B cell (primary cell): ENCODE data around the gene PIN4. TPM values are rescaled to one million over a fixed set of nuclear protein-coding genes. Genes with fewer than 3 reads are reported as not detected.

Experiments used
- ATAC-seq: fragments of 200-7000 bp; cut with Tn5 transposase; one replicate; pipeline ENCODE4 v1.10.0; 2021; ENCODE audit warnings: low read depth, mild to moderate bottlenecking, moderate number of reproducible peaks, moderate library complexity
- CTCF ChIA-PET: fragments of 350-600 bp; sonication (Branson Sonifier 250); formaldehyde crosslinking; loops from one replicate; lab custom pipeline; 2021; ENCODE audit warnings: antibody characterized with exemption, inconsistent platforms; lab: Charles Lee
- POLR2A ChIA-PET: fragments of 350-600 bp; sonication (Branson Sonifier 250); formaldehyde crosslinking; loops from one replicate; lab custom pipeline; 2021; ENCODE audit warnings: antibody characterized with exemption; lab: Charles Lee
- DNase-seq: peaks from one replicate; pipeline ENCODE4 v3.0.0; 2013
- H2AFZ ChIP-seq: 2 replicates; pipeline ENCODE4 v1.6.1; 2012; ENCODE audit warnings: mild to moderate bottlenecking, low read depth, low read length; ENCODE audit not compliant: insufficient read depth, poor library complexity, severe bottlenecking
- H3K27ac ChIP-seq, 2 donors: 1 replicate in 1 of 2; 2 replicates in 1 of 2; pipeline ENCODE4 v1.5.1; 2012 to 2013; ENCODE audit warnings: low read length in 2 of 2, mild to moderate bottlenecking in 2 of 2, moderate library complexity in 1 of 2
- H3K27me3 ChIP-seq, 4 experiments: fragments of 200-600 bp in 1 of 4; sonication (generic) in 1 of 4; replicated peaks in 1 of 4; 1 replicate in 2 of 4; 2 replicates in 2 of 4; pipeline versions ENCODE4 v1.6.1 to v1.7.0; 2013 to 2016; ENCODE audit warnings: low read length in 3 of 4, mild to moderate bottlenecking in 2 of 4, mixed read lengths in 1 of 4, moderate library complexity in 1 of 4; ENCODE audit not compliant: insufficient read depth in 4 of 4, control insufficient read depth in 3 of 4; ENCODE audit errors: control extremely low read depth in 1 of 4
- H3K36me3 ChIP-seq, 2 experiments: replicated peaks in 1 of 2; 1 replicate in 1 of 2; 2 replicates in 1 of 2; pipeline versions ENCODE4 v1.6.1 to v1.7.1; 2013; ENCODE audit warnings: low read length in 1 of 2; ENCODE audit not compliant: insufficient read depth in 2 of 2, control insufficient read depth in 1 of 2; ENCODE audit errors: control extremely low read depth in 1 of 2, extremely low read depth in 1 of 2
- H3K4me1 ChIP-seq, 2 donors: fragments of 200-600 bp in 1 of 2; sonication (generic) in 1 of 2; 1 replicate in 1 of 2; 2 replicates in 1 of 2; pipeline versions ENCODE4 v1.5.1 to v1.6.1; 2013 to 2017; ENCODE audit warnings: low read length in 2 of 2; ENCODE audit not compliant: control insufficient read depth in 2 of 2, insufficient read depth in 2 of 2
- H3K4me2 ChIP-seq: replicated peaks from 2 replicates; pipeline ENCODE3; 2012; ENCODE audit warnings: mild to moderate bottlenecking, low read depth, low read length; ENCODE audit not compliant: poor library complexity, severe bottlenecking
- H3K4me3 ChIP-seq, 5 experiments: fragments of 200-600 bp in 1 of 5; sonication (generic) in 1 of 5; 1 replicate in 3 of 5; 2 replicates in 2 of 5; pipeline versions ENCODE4 v1.5.1 to v1.7.0; 2011 to 2016; ENCODE audit warnings: low read length in 4 of 5, mild to moderate bottlenecking in 4 of 5, low read depth in 2 of 5, control low read depth in 1 of 5, moderate library complexity in 1 of 5; ENCODE audit not compliant: insufficient read depth in 1 of 5; ENCODE audit errors: control extremely low read depth in 1 of 5, extremely low read depth in 1 of 5
- H3K79me2 ChIP-seq: fragments of 200-600 bp; sonication (generic); one replicate; pipeline ENCODE4 v1.6.0; 2016; ENCODE audit warnings: low read length; ENCODE audit not compliant: control insufficient read depth, insufficient read depth
- H3K9ac ChIP-seq: fragments of 200-600 bp; sonication (generic); 2 replicates; pipeline ENCODE4 v1.6.1; 2017; ENCODE audit warnings: mild to moderate bottlenecking, low read length, moderate library complexity
- H3K9me3 ChIP-seq, 3 donors: one replicate each; pipeline versions ENCODE4 v1.6.1 to v1.7.1; 2013; ENCODE audit warnings: low read length in 2 of 3; ENCODE audit not compliant: control insufficient read depth in 2 of 3, insufficient read depth in 1 of 3; ENCODE audit errors: control extremely low read depth in 1 of 3
- H4K20me1 ChIP-seq: 2 replicates; pipeline ENCODE4 v1.6.0; 2012; ENCODE audit warnings: mild to moderate bottlenecking, low read length; ENCODE audit not compliant: insufficient read depth, control insufficient read depth, poor library complexity, severe bottlenecking
- H3K27ac Mint-ChIP-seq: one replicate; pipeline ENCODE4 v1.8.0; 2021; ENCODE audit warnings: mixed read lengths
- H3K27me3 Mint-ChIP-seq: one replicate; pipeline ENCODE4 v1.8.0; 2021; ENCODE audit warnings: mixed read lengths
- H3K4me1 Mint-ChIP-seq: one replicate; pipeline ENCODE4 v1.8.0; 2021; ENCODE audit warnings: mixed read lengths
- H3K4me3 Mint-ChIP-seq: one replicate; pipeline ENCODE4 v1.8.0; 2021; ENCODE audit warnings: mixed read lengths
- H3K9me3 Mint-ChIP-seq: one replicate; pipeline ENCODE4 v1.8.0; 2022; ENCODE audit warnings: mixed read lengths; ENCODE audit not compliant: insufficient read depth
- EZH2 ChIP-seq: IDR thresholded peaks from 2 replicates; pipeline ENCODE4 v1.6.1; 2012; ENCODE audit warnings: borderline replicate concordance, low read depth, mild to moderate bottlenecking, moderate library complexity, low read length; ENCODE audit not compliant: insufficient read depth, poor library complexity, severe bottlenecking
- WGBS: methylation state at CpG from one replicate; pipeline ENCODE4 v1.1.5; 2013; ENCODE audit warnings: missing lambda C conversion rate; ENCODE audit not compliant: insufficient coverage; 5-methylcytosine and 5-hydroxymethylcytosine counted together
- intact Hi-C: fragments of 100-400 bp; cut with micrococcal nuclease; formaldehyde crosslinking; loops from one replicate; pipeline ENCODE4 v1.10.0; 2022
- polyA plus RNA-seq: library from polyadenylated mRNA; depleted of rRNA; stranded (reverse); fragments of >200 nt; gene quantifications from 2 replicates; pipeline ENCODE4 v1.2.3, GENCODE V29; 2012
- total RNA-seq, 2 donors: library from RNA; stranded (reverse); fragments of 120-200 nt in 1 of 2; gene quantifications; 1 replicate in 1 of 2; 2 replicates in 1 of 2; pipeline versions ENCODE4 v1.2.3 to v1.2.4, GENCODE V29; 2013 to 2022
- TF ChIP-seq, protein P1 (sequence below): fragments of 200-600 bp; IDR thresholded peaks from one replicate; pipeline ENCODE4 v1.8.0; 2022; ENCODE audit warnings: antibody characterized with exemption, mild to moderate bottlenecking

The PIN4 gene
- total and polyA plus RNA-seq, 2 donors (not counting 1 experiment from before 2014, with no cell fraction given) = 2.5 to 16.0 TPM

DNA sequence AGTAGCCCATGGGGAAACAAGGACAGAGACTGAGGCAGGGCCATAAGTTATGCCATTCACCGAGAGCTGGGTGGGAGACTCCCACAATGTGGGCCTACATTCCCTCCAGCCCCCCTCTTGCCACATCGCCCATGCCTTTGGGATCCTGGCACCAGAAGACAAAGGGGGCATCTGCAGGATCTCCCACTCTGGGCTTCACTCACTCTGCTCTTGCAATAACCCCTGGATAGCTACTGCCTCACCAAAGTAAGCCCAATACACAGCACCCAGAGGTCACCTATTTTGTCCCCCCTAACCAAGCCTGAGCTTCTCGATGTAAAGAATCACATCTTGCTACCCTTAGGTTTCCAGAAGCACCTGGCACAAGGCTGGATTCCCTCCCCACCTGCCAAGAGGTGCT is 49.1 kb upstream of the PIN4 start:
- Histone ChIP-seq H3K4me3 (peak overlapping the region in 4 of 5 experiments; percentile 36 to 57 (median 50)), H3K9me3 (no peaks in the 10 kb centered on the region), H3K36me3 (no peaks in the 10 kb centered on the region), H3K4me2 (peak overlapping the region; percentile 86), H2AFZ (peak overlapping the region; percentile 65), H3K27ac (no peak overlapping the region), H3K27me3 (peaks cover 0 to 18% (median 10%) of the 10 kb centered on the region in 4 experiments), H3K9ac (peak overlapping the region; percentile 49), H3K79me2 (no peaks in the 10 kb centered on the region), H4K20me1 (no peaks in the 10 kb centered on the region), H3K4me1 (peaks cover 7 to 10% of the 10 kb centered on the region in 2 donors)
- 93% methylated on average over 2 of the region's 3 CpGs for WGBS
- ATAC-seq (no peak), DNase-seq (no peak)
- TF ChIP-seq, protein P1, sequence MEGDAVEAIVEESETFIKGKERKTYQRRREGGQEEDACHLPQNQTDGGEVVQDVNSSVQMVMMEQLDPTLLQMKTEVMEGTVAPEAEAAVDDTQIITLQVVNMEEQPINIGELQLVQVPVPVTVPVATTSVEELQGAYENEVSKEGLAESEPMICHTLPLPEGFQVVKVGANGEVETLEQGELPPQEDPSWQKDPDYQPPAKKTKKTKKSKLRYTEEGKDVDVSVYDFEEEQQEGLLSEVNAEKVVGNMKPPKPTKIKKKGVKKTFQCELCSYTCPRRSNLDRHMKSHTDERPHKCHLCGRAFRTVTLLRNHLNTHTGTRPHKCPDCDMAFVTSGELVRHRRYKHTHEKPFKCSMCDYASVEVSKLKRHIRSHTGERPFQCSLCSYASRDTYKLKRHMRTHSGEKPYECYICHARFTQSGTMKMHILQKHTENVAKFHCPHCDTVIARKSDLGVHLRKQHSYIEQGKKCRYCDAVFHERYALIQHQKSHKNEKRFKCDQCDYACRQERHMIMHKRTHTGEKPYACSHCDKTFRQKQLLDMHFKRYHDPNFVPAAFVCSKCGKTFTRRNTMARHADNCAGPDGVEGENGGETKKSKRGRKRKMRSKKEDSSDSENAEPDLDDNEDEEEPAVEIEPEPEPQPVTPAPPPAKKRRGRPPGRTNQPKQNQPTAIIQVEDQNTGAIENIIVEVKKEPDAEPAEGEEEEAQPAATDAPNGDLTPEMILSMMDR = no peak
- no peak for TF ChIP-seq EZH2
- intact Hi-C loops = loop anchor here (1.0 kb wide), 2 partner anchors 9 to 49 kb away; partner anchors contain the start of gene PIN4
- ChIA-PET POLR2A (interaction anchor here (0.6 to 2.5 kb wide), 3 partner anchors 10 to 161 kb away, joined by 3 to 13 read pairs (median 8); partner anchors contain the start of gene PIN4), CTCF (interaction anchor here (1.3 to 3.7 kb wide), 7 partner anchors 8 to 130 kb away, joined by 3 to 35 read pairs (median 5); partner anchors contain the start of gene PIN4)
- Mint-ChIP-seq H3K27ac (no peak overlapping the region), H3K4me3 (peak overlapping the region; percentile 93), H3K9me3 (no peaks in the 10 kb centered on the region), H3K4me1 (peaks cover 11% of the 10 kb centered on the region), H3K27me3 (peaks cover 3% of the 10 kb centered on the region)

DNA sequence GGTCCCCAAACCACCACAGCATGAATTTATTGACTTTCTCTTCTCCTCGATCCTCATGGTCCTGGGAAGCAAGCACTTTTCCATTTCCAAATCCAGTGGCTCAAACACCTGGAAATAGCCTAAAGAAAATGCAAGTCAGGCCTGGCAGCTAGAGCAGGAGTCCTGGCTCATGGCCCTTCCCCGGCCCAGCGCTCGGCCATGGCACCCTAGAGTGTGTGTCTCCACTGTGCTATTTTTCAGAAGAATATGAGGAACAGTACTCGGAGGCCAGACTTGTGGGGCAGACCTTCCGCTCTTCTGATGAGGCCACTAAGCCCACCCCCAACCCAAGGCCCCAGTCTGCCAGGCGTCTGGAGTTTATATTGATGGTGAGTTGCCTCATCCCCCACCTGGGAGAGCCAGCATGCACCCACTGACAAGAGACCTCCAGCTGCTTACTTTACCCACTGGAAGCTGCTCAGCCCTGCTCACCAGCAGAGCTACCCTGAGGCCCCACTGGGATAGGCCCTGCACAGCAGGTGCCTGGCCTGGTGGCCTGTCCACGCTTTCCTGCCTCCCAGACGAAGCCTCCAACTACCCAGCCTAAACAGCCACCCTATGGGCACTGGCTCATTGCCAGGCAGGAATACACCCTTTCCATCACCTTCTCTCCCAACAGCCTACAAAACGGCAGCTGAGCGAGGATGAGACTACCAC is 47.6 kb upstream of the PIN4 start:
- Histone ChIP-seq H3K4me3 (no peak overlapping the region), H4K20me1 (no peaks in the 10 kb centered on the region), H2AFZ (no peak overlapping the region), H3K4me2 (no peak overlapping the region), H3K36me3 (no peaks in the 10 kb centered on the region), H3K4me1 (peaks cover 7 to 10% of the 10 kb centered on the region in 2 donors), H3K79me2 (no peaks in the 10 kb centered on the region), H3K27me3 (peaks cover 0 to 22% (median 11%) of the 10 kb centered on the region in 4 experiments), H3K9me3 (no peaks in the 10 kb centered on the region), H3K9ac (no peak overlapping the region), H3K27ac (no peak overlapping the region)
- ChIA-PET POLR2A (no interaction called here), CTCF (no interaction called here)
- ATAC-seq (no peak), DNase-seq (no peak)
- TF ChIP-seq, protein P1 = no peak
- no peak for TF ChIP-seq EZH2
- Mint-ChIP-seq H3K27me3 (peaks cover 3% of the 10 kb centered on the region), H3K9me3 (no peaks in the 10 kb centered on the region), H3K4me3 (no peak overlapping the region), H3K4me1 (peaks cover 11% of the 10 kb centered on the region), H3K27ac (no peak overlapping the region)
- intact Hi-C loops = no loop called here
- 100% methylated on average over 5 of the region's 11 CpGs for WGBS
